ENCODE measurements around the gene LINGO3.

DNA sequence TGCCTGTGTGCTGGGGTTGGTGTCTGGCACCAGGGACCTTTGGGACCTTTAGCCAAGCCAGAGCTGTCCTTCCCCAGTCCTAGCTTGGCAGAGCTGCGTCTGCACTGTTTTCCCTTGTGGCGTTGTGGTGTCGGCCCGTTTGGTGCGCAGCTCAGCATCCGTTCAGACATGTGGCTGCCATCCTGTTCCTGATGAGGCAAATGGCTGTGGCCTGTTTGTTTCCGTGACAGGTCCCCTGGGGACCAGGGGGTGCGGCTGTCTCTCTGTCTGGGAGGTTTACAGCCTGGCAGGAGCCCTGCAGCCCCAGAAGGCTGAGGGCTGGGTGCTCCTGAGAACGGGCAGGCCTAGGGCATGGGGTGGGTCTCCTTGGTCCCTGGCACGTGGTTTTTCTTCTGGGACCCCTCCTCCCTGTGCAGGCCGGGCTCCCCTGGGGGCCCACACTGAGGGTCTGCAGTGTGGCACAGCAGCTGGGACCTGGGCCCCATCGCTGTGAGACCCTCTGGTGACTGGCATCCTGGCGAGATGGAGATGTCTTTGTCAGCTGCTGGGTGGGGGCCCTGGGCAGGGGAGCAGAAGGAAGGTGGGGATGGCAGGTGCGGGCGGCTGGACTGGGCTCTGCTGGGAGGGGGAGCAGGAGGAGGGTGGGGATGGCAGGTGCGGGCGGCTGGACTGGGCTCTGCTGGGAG lies 24.5 kb upstream of the LINGO3 start:
- TF ChIP-seq, protein P1, sequence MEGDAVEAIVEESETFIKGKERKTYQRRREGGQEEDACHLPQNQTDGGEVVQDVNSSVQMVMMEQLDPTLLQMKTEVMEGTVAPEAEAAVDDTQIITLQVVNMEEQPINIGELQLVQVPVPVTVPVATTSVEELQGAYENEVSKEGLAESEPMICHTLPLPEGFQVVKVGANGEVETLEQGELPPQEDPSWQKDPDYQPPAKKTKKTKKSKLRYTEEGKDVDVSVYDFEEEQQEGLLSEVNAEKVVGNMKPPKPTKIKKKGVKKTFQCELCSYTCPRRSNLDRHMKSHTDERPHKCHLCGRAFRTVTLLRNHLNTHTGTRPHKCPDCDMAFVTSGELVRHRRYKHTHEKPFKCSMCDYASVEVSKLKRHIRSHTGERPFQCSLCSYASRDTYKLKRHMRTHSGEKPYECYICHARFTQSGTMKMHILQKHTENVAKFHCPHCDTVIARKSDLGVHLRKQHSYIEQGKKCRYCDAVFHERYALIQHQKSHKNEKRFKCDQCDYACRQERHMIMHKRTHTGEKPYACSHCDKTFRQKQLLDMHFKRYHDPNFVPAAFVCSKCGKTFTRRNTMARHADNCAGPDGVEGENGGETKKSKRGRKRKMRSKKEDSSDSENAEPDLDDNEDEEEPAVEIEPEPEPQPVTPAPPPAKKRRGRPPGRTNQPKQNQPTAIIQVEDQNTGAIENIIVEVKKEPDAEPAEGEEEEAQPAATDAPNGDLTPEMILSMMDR (IDR thresholded peaks at IDR 0.05): no peak
- no peak for TF ChIP-seq POLR2A (IDR thresholded peaks at IDR 0.05)
